Raji (cell line): Measurements from ENCODE around the gene ACSS1.

Source experiments
- POLR2A ChIP-seq: IDR thresholded peaks from 2 replicates; pipeline ENCODE4 v1.6.1; 2011; ENCODE audit warnings: low read depth, low read length, control low read depth; ENCODE audit not compliant: insufficient read depth

ACSS1 gene

GRCh38 chr20:24981790-24982189, 76.1 kb downstream of the ACSS1 start:
- no peak for TF ChIP-seq POLR2A

DNA sequence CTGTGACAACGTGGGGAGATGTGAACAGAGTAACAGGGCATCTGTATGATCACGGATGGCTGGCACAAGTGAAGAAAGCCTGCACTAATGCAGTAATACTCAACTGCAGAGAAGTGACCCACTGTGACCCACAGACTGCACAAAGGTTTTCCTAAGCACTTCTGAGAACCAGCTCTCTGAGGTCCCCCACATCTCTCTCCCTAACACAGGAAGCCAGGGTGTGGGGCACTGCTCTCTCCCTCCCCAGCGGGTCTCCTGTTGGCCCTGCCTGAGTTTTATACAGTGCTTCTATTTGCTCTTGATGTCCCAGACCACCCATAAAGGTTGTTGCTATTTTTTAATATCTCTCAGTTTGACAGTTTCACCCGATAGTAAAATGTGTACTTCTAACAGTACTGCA, 76.7 kb downstream of the ACSS1 start:
- no peak for TF ChIP-seq POLR2A

DNA sequence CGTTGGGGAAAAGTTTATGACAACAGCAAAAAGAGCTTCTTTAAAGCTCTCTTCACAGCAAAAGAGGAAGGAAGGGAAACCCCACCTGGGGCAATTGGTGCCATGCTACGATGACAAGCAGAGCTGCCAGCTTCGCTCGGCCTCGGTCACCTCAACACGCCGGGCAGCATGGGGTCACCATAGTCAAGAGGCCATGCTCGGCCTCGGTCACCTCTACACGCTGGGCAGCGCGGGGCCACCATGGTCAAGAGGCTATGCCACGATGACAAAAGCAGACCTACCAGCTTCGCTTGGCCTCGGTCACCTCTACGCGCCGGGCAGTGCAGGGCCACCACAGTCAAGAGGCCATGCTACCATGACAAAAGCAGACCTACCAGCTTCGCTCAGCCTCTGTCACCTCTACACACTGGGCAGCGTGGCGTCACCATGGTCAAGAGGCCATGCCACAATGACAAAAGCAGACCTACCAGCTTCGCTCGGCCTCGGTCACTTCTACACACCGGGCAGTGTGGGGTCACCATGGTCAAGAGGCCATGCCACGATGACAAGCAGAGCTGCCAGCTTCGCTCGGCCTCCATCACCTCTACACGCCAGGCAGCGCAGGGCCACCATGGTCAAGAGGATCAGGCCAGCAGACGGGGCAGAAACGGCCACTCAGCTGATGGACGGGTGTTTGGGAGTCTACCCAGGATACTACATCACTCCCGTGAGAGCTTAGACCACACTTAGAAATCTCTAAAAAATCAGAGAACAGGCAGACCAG, 77.5 kb downstream of the ACSS1 start:
- no peak for TF ChIP-seq POLR2A

GRCh38 chr20:24979036-24979960, 78.6 kb downstream of the ACSS1 start:
- no peak for TF ChIP-seq POLR2A

- TF ChIP-seq POLR2A = no peak
These were observed 79.4 kb downstream of the ACSS1 start for GRCh38 chr20:24978513-24978912.

- TF ChIP-seq POLR2A = no peak
These were observed 80.1 kb downstream of the ACSS1 start for GRCh38 chr20:24977797-24978196.

DNA sequence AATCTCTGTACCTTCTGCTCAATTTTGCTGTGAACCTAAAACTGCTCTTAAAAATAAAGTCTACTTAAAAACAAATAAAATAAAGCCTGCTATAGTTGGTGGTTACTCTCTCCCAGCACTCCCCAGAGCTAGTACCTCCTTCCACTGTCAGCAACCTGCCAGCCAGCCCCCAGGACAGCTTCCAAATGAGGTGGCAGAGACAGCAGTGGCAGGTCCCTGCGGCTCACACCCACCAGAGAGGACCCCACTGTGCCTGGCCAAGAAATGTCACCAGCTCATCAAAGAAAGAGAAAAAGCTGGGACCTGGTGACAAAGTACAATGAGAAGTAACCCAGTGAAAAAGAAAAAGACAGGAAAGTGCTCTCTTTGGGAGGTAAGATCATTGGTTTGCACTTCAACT, 80.6 kb downstream of the ACSS1 start:
- no peak for TF ChIP-seq POLR2A

DNA sequence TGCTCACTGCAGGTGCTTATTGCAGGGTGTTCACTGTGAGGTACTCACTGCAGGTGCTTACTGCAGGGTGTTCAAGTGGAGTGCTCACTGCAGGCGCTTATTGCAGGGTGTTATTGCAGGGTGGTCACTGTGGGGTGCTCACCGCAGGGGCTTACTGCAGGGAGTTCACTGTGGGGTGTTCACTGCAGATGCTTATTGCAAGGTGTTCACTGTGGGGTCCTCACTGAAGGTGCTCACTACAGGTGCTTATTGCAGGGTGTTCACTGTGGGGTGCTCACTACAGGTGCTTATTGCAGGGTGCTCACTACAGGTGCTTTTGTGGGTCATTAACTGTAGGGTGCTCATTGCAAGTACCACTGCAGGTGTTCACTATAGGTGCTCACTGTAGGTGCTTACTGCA, 85.6 kb downstream of the ACSS1 start:
- no peak for TF ChIP-seq POLR2A

GRCh38 chr20:24971376-24972101, 86.4 kb downstream of the ACSS1 start:
- TF ChIP-seq POLR2A = no peak

DNA sequence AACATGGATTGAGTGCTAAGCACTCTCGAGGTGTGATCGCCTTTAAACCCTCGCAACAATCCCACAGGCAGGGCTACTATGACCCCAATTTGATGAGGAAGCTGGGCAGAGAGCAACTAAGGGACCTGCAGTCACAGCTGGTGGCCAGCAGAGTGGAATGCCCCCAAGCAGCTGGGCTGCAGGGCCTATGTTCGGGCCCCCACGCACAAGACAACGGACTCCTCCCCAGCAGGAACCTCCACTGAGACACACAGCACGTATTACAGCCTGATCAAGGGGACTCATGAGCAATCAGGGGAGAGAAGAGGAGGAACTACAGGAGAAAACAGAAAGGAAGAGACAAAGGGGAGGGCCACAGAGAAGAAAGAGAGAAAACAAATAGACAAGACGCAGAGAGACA, 87.2 kb downstream of the ACSS1 start:
- TF ChIP-seq POLR2A = no peak

DNA sequence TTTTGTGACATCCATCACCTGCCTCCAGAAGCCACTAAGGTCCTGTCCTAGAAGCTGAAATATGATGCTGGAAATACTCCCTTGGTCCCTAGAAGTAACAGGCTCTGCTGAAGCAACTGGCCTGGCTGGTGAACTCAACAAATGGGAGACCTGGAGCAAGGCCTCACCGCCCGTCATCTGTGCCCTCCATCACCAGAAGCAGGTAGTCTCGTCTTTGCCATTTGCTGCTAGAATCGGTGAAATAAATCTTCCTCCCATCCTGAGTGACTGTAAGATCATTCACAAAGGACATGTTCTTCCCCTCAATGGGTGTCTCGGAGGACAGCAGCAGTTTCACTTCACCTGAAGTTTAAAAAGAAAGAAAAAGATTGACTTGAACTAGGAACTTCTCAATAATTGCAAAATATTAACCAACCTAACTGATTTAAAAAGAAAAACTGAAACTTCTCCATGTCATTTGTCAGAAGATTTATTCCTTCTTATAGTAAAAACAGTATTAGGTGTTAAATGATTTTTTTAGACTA, 87.8 kb downstream of the ACSS1 start:
- TF ChIP-seq POLR2A = no peak

GRCh38 chr20:24969186-24970029, 88.5 kb downstream of the ACSS1 start:
- no peak for TF ChIP-seq POLR2A

- no peak for TF ChIP-seq POLR2A
These were observed 89.6 kb downstream of the ACSS1 start for GRCh38 chr20:24968278-24968800.
